ENCODE results near the gene MAGI2. TPM values are rescaled to one million over a fixed set of nuclear protein-coding genes. Genes with fewer than 3 reads are reported as not detected.

MAGI2 gene
- total RNA-seq, 1 donor from 2014 or later, result 6.9 TPM

DNA sequence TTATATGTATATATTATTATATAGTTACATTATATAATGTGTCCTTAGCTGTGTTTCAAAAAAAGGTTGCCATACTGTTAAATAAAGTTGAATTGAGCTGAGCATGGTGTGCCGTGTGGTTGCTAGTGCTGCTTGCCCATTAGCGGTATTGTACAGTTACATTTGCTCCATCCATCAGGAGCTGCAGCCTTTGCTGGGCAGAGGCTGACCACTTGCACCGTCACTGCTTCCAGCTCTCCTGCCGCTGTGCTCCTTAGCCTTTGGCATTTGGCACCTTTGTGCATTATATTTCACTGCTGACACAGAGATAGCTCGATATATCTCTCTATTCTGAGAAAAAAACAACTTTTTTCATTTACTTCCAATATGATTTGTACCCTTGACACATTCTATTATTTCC is 1282.7 kb downstream of the MAGI2 start:
- Histone ChIP-seq H3K4me3 (no peak overlapping the region), H3K4me1 (peaks cover 11% of the 10 kb centered on the region), H3K36me3 (no peaks in the 10 kb centered on the region), H3K27me3 (no peaks in the 10 kb centered on the region), H3K9me3 (no peaks in the 10 kb centered on the region), H3K27ac (no peak overlapping the region)
- TF ChIP-seq, protein P1, sequence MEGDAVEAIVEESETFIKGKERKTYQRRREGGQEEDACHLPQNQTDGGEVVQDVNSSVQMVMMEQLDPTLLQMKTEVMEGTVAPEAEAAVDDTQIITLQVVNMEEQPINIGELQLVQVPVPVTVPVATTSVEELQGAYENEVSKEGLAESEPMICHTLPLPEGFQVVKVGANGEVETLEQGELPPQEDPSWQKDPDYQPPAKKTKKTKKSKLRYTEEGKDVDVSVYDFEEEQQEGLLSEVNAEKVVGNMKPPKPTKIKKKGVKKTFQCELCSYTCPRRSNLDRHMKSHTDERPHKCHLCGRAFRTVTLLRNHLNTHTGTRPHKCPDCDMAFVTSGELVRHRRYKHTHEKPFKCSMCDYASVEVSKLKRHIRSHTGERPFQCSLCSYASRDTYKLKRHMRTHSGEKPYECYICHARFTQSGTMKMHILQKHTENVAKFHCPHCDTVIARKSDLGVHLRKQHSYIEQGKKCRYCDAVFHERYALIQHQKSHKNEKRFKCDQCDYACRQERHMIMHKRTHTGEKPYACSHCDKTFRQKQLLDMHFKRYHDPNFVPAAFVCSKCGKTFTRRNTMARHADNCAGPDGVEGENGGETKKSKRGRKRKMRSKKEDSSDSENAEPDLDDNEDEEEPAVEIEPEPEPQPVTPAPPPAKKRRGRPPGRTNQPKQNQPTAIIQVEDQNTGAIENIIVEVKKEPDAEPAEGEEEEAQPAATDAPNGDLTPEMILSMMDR (IDR thresholded peaks at IDR 0.05), result no peak
- TF ChIP-seq POLR2AphosphoS5 (IDR thresholded peaks at IDR 0.05; ENCODE audit: insufficient read depth in 1 of 2, low read depth in 1 of 2), result no peak
- no peak for TF ChIP-seq POLR2A (IDR thresholded peaks at IDR 0.05)
- no peak for DNase-seq (ENCODE audit: extremely low spot score in 2 of 2)
- intact Hi-C loops (cut with DNase I), result no loop called here

- H3K27me3 ChIP-seq, result no peaks in the 10 kb centered on the region
- DNase-seq (ENCODE audit: extremely low spot score in 2 of 2), result no peak
- TF ChIP-seq, protein P1 (IDR thresholded peaks at IDR 0.05), result no peak
- TF ChIP-seq POLR2AphosphoS5 (IDR thresholded peaks at IDR 0.05; ENCODE audit: insufficient read depth in 1 of 2, low read depth in 1 of 2) (no peak), POLR2A (IDR thresholded peaks at IDR 0.05) (no peak)
- H3K4me3 ChIP-seq, result no peak overlapping the region
- H3K27ac ChIP-seq, result no peak overlapping the region
- intact Hi-C loops (cut with DNase I), result no loop called here
- no peaks in the 10 kb centered on the region for H3K36me3 ChIP-seq
- H3K9me3 ChIP-seq, result no peaks in the 10 kb centered on the region
- peaks cover 6% of the 10 kb centered on the region for H3K4me1 ChIP-seq
Measured at GRCh38 chr7:78169992-78170391, 1283.5 kb downstream of the MAGI2 start.

DNA sequence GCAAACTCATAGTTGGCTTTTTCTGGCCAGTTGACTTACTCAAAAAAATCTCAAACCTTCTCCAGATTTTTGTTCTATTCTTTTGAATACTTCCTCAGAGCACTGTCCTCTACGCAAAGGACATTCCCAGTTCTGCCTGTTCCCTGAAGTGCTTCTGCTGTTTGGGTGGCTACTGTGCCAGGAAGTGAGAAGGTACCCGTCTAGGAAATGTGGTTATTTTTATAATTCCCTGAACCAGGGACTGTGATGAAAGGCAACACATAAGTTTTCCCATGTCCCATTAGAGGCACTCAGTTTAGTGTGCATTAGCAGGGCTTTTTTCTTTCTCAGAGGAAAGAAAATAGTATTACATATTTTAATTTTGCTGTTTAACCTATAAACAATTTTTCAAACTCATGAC is 1284.6 kb downstream of the MAGI2 start:
- H3K4me3 ChIP-seq, result no peak overlapping the region
- H3K27me3 ChIP-seq, result no peaks in the 10 kb centered on the region
- no peaks in the 10 kb centered on the region for H3K9me3 ChIP-seq
- H3K27ac ChIP-seq, result no peak overlapping the region
- DNase-seq (ENCODE audit: extremely low spot score in 2 of 2), result no peak
- no peak for TF ChIP-seq POLR2A (IDR thresholded peaks at IDR 0.05)
- no peak for TF ChIP-seq POLR2AphosphoS5 (IDR thresholded peaks at IDR 0.05; ENCODE audit: insufficient read depth in 1 of 2, low read depth in 1 of 2)
- TF ChIP-seq, protein P1 (IDR thresholded peaks at IDR 0.05), result no peak
- peaks cover 6% of the 10 kb centered on the region for H3K4me1 ChIP-seq
- H3K36me3 ChIP-seq, result no peaks in the 10 kb centered on the region
- intact Hi-C loops (cut with DNase I), result no loop called here

- TF ChIP-seq, protein P1 (IDR thresholded peaks at IDR 0.05), result no peak
- TF ChIP-seq POLR2AphosphoS5 (IDR thresholded peaks at IDR 0.05; ENCODE audit: insufficient read depth in 1 of 2, low read depth in 1 of 2) (no peak), POLR2A (IDR thresholded peaks at IDR 0.05) (no peak)
- Histone ChIP-seq H3K36me3 (no peaks in the 10 kb centered on the region), H3K27me3 (no peaks in the 10 kb centered on the region), H3K4me3 (no peak overlapping the region), H3K9me3 (no peaks in the 10 kb centered on the region), H3K4me1 (peaks cover 6% of the 10 kb centered on the region), H3K27ac (no peak overlapping the region)
- no peak for DNase-seq (ENCODE audit: extremely low spot score in 2 of 2)
- intact Hi-C loops (cut with DNase I), result no loop called here
Measured at GRCh38 chr7:78167860-78168259, 1285.6 kb downstream of the MAGI2 start.

DNA sequence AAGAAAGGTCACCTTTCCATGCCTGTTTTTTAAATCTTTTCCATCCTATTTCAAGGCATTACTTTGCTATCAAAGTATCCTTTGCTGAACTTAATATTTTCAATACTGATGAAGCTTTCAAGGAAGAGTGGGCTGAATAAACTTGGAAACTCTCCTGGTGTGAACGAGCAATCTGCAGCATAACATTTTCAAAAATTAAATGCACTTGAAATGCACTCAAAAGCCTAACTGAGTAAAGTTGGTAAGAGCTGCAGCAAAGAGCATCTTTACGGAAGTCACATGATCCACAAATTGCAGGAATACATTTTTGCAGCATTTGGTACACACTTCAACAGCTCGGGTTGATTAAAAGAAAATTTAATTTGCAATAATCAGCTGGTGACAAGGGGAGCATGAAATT is 1287.6 kb downstream of the MAGI2 start:
- no peak overlapping the region for H3K27ac ChIP-seq
- intact Hi-C loops (cut with DNase I), result no loop called here
- no peak for DNase-seq (ENCODE audit: extremely low spot score in 2 of 2)
- no peaks in the 10 kb centered on the region for H3K9me3 ChIP-seq
- H3K36me3 ChIP-seq, result no peaks in the 10 kb centered on the region
- no peak for TF ChIP-seq POLR2A (IDR thresholded peaks at IDR 0.05)
- no peak for TF ChIP-seq POLR2AphosphoS5 (IDR thresholded peaks at IDR 0.05; ENCODE audit: insufficient read depth in 1 of 2, low read depth in 1 of 2)
- TF ChIP-seq, protein P1 (IDR thresholded peaks at IDR 0.05), result no peak
- H3K4me1 ChIP-seq, result no peaks in the 10 kb centered on the region
- H3K4me3 ChIP-seq, result no peak overlapping the region
- H3K27me3 ChIP-seq, result no peaks in the 10 kb centered on the region
